SIG-M5 treated with dmso at 0.1 percent for 504 hours (cell line): ENCODE measurements around the gene TMED3.
"Not testable (repeated sequence)": the region's sequence is repeated elsewhere in the genome, so short reads cannot be mapped to it uniquely, and the experiment has no call there.

ENCODE experiments used
- DNase-seq: peaks from one replicate; lab custom pipeline; 2025; ENCODE audit not compliant: unreplicated experiment; lab: John Stamatoyannopoulos, UW

Gene TMED3

DNA sequence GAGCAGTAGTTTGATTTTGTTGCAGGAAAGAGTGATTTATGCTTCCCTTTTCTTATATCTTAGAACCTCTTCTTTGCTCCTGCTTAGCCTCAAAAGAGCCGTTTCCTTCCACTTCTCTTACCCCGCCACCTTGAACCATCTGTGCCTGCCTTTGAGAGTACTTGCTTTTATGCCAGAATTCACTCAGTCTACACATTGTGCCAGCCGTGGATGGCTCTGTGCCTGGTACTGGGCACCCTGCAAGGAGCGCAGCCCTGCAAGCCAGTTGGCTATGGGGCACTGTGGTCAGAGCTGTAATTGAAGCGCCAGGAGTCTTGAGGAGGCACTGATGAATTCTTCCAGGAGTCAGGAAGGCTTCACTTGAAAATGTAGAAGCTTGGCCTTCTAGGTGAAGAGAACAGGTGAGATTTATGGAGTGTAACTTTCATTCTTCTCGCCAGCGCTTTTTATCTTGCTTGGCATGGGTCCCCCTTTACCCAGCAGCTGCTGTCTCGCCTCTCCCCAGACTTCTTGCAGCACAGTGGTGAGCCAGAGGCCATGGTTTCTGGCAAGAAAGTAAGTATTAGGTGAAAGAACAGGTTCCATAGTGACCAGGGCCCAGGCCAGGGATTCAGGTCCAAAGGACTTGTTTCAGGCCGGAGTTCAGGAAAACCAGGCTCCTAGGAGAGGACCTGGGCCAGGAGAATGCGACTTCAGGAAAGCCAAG lies 4.9 kb downstream of the TMED3 start:
- no peak for DNase-seq

DNA sequence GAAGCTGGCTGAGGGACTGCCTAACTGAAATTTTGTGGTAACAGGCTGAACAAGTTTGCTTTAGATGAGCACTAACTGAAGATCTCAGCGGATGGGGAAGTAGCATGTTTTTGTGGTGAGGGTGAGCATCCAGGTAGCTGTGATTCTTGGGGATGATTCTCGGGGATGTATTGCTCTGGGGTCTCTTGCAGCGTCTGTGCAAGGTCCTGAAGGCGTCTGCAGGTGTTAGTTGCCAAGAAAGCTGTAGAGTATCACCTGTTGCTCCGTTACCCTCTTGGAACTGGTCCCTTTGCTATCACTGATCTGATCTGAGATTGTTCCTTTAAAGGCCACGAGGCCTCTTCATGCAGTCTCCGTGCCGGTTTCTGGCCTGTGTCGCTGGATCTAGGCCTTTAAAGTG lies 6.0 kb downstream of the TMED3 start:
- no peak for DNase-seq

DNA sequence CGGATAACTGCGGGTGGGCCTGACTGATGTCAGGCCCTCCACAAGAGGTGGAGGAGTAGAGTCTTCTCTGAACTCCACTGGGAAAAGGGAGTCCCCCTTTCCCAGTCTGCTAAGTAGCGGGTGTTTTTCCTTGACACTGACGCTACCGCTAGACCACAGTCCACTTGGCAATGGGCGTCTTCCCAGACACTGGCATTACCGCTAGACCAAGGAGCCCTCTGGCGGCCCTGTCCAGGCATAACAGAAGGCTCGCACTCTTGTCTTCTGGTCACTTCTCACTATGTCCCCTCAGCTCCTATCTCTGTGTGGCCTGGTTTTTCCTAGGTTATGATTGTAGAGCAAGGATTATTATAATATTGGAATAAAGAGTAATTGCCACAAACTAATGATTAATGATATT lies 9.1 kb downstream of the TMED3 start:
- not testable (repeated sequence) for DNase-seq

DNA sequence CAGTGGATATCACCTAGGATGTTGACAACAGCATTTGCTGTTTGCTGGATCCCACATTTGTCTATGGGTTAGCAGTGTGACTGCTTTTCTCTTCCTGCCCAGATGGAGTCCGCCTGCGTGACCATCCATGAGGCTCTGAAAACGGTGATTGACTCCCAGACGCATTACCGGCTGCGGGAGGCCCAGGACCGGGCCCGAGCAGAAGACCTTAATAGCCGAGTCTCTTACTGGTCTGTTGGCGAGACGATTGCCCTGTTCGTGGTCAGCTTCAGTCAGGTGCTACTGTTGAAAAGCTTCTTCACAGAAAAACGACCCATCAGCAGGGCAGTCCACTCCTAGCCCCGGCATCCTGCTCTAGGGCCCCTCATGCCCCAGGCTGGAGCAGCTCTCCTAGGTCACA lies 11.0 kb downstream of the TMED3 start:
- no peak for DNase-seq

DNA sequence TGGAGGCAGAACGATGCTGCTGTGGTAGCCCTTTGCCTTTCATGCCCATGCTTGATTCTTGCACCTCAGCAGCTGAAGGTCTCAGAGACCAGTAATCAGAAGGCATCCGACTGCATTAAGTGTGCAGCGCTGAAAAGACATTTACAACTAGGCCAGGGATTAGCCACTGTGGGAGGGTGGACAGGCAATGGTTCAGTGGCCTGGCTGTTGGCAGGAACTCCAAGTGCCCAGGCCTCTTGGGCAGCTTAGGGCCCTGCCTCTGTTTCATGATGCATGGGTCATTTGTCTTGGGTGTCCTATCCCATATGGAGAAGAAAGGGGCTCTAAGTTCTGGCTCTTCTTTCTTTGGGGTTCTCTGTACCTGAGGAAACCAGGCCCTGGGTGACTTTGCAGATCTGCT lies 11.4 kb downstream of the TMED3 start:
- no peak for DNase-seq

DNA sequence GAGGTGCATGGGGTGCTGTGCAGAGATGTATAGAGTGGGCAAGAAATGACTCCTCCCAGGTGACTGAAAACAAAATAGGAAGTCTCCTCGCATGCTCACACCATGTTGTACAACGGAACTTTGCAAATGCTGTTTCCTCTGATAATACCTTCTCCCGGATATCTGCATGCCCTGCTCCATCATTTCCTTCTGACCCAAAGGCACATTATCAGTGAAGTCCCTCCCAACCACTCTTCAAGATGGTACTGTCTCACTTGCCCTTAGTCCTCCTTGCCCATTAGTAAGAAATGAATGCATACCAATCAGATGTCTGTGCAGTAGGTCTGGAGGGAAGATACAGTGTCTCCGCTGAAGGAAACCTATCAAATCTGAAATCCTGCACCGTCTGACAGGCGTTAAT lies 12.0 kb downstream of the TMED3 start:
- no peak for DNase-seq

DNA sequence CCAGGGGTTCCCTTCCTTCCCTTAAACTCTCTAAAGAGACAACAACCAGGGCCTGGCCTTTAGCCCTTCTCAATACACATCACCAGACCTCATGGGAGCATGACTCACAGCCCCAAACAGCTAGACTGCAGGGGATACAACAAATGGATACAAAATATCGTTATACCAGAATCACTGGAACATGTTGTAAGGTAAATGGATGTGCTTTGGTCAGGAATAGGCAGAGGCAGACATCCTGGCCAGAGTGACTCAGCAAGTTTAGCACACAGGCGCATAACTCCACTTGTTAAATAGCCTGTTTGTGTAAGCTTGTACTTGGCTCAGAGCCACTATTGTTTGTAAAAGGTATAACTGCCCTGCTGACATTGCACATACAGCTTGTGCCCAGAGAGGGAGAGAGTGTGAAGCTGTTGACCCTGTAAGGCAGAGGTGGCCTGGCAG lies 18.3 kb downstream of the TMED3 start:
- no peak for DNase-seq

DNA sequence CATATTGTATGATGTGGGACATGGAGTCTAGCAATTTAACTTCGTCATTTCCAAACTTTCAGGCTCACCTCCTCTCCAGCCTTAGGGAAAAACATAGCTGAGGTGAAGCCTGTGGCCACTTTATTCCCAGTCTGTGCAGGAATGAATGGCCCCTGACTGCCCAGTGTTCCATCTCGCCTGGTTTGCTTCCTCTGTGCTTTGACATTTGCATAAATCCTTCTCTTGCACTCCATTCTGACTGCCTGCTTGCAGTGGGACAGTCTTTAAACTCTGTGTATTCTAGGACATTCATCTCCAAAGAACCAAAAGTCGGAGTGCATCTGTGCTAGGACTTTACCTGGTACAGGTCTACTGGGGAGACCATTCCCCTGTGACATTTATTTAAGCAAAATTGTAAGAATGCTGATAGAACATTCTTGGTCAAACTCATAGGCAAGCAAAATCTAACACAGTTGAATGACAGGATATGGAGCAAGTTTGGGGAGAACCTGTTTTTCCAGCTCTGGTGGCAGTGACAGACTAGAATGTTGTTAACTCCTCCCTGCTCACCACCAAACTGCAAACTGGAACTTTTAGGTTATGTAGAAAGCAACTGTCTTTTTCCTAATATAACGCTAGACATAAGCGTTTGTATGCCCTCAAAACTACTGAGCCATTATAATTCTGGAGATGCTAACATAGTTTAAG lies 22.1 kb downstream of the TMED3 start:
- peak; percentile 33 for DNase-seq

DNA sequence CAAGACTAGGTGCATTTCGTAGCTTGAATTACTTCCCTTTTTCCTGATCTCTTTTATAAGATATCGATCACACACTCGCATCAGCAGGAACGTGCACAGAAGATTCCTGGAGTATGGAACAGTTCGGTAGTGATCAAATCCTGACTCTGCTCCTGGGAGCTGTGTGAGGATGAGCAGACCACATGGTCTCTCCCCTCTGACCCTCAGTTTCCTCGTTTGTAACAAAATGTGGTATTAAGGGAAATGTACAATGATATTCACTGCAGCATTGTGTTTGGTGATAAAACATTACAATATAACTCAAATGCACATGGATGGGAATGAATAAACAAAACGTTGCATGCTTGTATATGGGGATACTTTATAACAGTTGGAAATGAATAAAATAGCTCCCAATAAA lies 26.7 kb downstream of the TMED3 start:
- DNase-seq, result no peak

DNA sequence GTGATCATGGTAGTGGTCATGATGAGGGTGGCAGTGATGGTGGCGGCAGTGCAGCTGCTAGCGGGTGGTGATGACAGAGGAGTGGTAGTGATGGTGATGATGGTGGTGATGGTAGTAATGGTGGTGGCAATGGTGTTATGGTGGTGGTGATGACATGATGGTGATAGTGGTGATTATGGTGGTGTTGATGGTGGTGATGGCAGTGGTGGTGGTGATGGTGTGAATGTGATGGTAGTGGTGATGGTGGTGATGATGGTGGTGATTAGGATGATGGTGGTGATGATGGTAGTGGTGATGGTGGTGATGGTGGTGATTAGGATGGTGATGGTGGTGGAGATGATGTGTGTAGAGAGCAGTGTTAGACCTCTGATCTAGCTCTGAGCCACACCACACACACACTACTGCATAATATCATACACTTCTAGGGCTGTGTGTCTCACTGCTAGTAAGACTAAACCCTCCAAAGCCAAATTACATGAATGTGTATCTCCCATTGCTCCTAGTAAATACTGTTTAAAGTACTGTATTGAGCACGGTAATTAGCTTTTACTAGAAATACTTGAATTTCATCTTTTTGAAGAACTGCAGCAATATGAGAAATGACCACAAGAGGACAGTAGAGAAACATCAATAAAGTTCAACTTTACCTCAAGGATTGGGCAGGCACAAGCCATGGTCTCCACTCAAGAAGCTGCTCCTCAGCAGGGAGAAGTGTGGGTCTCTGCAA lies 28.8 kb downstream of the TMED3 start:
- DNase-seq, result peak; percentile 37

DNA sequence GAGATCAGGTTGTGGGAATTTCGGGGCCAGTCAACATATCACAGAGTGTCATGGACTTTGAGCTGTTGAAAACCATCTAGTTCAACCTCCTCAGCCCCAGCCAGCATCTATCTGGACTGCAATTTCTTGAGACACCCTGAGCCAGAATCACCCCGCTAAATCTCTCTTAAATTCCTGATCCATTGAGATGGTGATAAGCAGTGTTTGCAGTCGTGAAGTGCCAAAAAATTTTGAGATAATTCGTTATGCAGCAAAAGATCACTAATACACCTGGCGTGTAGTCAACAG lies 29.3 kb downstream of the TMED3 start:
- no peak for DNase-seq

DNA sequence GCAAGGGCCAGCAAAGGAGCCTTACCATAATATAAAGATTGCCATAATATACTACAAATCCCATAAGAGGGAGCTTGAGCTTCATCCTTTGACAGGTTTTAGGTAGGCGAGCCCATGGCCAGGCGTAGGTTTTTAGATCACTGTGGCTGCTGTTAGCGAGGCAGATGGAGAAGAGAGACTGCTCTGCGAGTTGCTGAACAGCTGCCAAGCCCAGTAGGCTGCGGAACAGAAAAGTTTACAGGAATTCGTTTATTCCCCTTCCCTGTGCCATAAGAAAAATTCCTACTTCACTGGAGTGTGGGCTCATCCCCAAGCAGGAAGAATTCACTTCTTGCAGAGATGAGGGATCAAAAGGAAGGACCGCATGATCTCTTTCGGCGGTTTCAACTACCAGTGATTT lies 30.5 kb downstream of the TMED3 start:
- DNase-seq, result no peak

DNA sequence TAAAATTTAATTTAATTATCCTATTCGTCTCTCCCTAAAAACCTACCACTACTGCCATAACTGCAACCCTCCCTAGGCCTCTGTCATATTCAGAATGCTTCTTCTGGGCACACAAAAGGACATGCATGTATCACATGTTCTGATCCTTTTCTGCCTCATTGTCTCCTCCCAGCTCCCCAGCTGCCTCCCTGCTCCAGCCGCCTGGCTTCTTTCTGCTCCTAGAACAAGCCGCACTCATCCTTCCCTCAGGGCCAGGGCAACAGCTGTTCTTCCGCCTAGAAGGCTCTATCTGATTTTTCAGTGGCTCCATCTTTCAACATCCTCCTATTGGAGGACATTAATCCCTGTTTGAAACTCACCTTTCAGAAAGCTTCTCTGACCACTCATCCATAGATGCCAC lies 38.6 kb downstream of the TMED3 start:
- no peak for DNase-seq

DNA sequence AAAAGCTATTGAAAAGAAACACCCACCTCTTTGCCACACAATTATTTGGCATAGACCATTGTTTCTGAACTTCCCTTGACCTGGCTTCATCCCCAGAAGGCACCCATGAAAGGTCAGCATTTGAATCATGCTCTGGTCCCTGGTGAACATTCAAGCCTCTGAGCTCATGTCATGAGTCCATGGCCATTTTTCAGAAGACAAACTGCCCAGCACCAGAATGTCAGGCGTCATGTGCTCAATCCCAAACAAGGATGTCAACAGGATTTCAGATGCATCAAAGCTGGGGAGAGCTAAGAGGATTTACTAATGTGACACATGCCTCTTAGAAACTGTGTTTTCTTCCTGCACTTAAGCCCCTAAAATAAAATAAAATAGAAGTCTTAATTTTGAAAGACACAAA lies 41.3 kb downstream of the TMED3 start:
- no peak for DNase-seq

DNA sequence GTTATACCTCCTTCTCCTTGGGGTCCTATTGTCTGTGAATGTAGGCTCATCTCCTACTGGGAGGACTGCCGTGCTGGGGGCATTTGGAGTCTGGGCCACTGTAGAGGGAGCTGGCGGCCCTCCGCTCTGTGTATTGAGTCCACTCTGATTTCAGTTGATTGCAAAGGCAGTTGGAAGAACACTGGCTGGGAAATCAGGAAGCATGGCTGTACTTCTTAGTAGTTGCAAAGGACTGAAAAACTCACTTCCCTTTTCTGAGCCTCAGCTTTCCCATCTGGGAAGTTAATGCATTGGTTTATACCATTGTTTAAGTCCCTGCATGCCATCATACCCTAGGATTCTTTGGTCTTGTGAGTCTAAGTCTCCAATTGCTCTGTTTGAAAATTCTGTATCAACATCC lies 46.7 kb downstream of the TMED3 start:
- DNase-seq, result no peak

DNA sequence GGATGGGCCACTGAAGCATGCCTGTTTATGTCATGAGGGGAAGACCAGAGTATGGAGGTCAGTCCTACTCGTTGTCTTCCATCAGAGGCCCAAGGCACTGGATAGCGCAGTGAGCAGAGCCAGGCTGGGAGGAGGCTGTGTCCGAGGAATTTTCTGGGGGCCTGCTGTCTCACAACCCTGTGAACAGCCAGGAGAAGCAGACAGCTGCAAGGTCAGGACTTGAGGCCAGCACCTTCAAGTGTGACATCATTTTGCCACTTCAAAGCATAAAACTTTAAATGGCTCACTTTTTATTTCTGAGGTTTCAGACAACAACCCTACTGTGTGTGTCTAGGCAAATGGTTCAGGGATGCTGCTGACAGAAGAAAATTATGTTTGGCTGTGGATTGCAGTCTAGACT lies 47.2 kb downstream of the TMED3 start:
- no peak for DNase-seq

DNA sequence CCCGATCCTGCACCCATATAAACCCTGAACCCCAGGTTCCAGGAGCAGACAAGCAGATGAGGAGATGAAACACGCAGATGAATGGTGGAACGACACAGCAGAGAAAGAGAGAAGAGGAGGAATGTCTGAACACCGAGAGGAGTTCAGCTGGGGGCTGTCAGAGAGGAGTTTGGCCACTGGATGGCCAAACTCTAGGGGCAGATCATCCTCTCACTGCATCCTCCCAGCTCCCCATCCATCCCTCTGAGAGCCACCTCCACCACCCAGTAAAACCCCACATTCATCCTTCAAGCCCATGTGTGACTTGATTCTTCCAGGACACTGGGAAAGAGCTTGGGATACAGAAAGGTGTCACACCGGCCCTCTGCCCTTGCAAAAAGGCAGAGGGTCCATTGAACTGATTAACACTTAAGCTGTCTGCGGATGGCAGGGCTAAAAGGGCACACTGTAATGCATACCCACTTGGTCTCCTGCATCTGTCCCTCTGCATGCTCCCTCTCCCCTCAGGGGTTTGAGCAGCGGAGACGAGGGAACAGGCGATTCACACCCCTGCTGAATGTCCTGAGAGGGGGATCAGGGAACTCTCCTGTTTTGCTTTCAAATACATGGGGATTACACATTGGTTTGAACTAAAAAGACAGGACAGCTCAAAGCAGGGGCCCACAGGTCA lies 53.8 kb downstream of the TMED3 start:
- DNase-seq, result no peak

DNA sequence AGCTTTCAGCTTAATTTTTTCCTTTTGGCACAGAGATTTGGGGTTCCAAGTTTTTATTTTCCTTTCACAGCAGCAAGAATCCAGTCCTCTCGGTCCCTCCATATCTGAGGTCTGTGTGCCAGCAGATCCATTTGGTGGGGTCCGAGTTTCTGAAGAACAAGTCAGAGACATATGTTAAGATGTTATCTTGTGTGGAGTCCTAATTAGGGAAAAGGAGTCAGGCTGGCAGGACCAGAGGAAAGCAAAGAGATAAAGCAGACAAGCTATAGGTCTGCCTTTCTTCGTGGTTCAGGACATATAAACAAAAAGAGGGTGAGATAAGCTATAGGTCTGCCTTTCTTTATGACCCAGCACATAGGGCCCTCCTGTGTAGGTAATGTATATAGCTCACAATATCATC lies 54.9 kb downstream of the TMED3 start:
- DNase-seq, result no peak

DNA sequence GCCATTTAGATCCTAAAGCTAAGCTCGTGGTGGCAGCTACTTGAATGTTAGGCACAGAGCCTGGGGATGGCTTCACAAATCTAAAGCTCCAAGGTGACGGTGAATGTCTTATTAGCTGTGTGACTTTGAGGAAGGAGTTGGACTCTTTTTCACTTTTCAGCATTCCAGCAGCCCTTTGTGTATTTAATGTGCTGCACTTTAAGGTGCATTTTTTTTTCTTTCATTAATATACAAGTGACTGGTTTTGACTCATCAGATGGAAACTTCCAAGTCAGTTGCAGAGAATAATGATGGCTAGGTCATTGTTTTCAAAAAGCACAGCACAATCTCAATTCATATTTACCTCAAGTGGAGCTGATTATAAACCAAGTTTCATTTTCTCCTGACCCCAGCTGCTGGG lies 55.8 kb downstream of the TMED3 start:
- no peak for DNase-seq

DNA sequence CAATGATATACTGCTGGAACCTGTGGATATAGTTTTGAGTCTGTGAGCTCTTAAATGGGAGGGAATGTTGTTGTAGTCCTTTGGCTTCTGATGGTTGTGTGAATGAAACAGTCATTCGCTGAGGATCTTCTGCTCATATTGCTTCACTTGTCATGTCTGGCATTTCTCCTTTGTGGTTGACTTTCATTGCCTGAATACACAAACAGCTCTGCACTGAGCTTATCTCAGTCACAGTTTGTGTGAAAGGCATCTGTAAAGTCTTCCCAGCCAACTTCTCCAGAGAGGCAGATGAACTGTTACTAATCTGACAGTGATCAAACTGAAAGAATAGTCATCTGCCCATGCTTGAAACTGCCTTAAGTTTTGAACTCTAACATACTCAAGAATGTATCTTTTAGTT lies 59.8 kb downstream of the TMED3 start:
- DNase-seq, result no peak

DNA sequence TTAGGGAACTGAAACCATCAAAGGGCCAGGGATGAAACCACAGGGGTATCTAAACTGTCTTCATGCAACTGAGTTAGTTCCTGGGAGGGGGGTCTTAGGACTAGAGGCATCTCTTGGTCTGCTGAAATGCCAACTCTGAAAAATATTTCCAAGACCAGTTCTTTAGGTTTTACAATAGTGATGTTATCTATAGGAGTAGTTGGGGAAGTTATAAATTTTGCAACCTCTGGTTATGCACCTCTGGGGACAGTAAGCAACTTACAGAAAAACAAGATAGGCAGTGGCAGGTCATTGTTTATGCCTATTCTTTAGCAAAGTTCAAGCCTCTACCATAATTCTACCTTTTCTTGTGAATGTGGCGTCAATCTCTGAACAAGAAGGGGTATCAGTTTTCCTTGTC lies 60.7 kb downstream of the TMED3 start:
- DNase-seq, result peak; percentile 11

DNA sequence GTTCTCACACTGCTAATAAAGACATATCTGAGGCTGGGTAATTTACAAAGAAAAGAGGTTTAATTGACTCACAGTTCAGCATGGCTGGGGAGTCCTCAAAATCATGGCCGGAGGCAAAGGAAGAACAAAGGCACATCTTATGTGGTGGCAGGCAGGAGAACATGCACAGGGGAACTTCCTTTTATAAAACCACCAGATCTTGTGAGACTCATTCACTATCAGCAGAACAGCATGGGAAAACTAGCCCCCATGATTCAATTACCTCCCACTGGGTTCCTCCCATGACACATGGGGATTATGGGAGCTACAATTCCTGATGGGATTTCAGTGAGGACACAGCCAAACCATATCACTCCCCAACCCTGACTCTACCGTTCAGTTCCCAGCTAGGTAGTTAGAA lies 61.5 kb downstream of the TMED3 start:
- DNase-seq, result no peak
